Esophagus mucosa (tissue), 1 donor: Measurements from ENCODE around the gene TPBGL. TPM values are rescaled to one million over a fixed set of nuclear protein-coding genes. Genes with fewer than 3 reads are reported as not detected.

Experiments
- ATAC-seq: fragments of 200-7000 bp; cut with Tn5 transposase; one replicate; pipeline ENCODE4 v1.9.1; 2020
- total RNA-seq: library from RNA; stranded (reverse); gene quantifications from one replicate; pipeline ENCODE4 v1.2.4, GENCODE V29; 2023
- donor health status: DM: yes; HTN: yes; CAD: no.

TPBGL gene
- total RNA-seq, 1 donor from 2014 or later, result not detected

DNA sequence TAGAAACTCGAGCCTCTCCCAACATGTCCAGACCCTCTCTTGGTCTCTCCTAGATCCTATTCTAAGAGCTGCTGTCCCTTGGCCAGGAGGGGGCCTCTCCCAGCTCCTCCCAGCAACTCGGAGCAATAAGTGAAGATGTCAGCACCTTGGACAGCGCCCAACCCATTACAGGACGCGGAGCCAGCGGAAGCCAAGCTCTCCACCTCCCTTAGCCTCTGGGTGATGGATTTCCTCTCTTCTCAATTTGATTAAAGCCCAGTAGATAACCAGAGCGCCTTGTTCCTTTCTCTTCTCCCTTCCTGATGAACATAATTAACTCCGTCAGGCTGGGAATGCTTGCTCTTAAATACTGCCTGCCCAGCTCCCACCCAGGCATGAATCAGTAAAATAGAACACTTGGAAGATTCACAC lies 26.2 kb upstream of the TPBGL start:
- peak; percentile 65 for ATAC-seq

DNA sequence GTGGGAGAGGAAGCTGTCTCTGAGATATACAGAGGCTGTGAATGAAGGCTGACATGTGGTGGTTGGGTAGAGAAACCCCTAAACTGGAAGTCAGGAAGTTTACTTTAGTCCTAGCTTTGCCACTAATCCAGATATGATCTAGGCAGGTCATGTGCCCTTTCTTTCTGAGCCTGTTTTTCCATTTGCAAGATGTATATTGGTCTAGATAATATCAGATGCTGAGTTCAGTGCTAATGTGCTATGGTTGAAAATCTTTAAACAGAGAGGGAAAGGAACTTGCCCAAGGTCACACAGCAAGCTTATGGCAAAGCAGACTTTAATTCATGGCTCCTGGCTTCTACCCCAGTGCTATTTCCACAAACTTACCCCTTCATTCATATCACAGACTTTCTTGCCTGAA lies 25.7 kb upstream of the TPBGL start:
- ATAC-seq, result no peak

DNA sequence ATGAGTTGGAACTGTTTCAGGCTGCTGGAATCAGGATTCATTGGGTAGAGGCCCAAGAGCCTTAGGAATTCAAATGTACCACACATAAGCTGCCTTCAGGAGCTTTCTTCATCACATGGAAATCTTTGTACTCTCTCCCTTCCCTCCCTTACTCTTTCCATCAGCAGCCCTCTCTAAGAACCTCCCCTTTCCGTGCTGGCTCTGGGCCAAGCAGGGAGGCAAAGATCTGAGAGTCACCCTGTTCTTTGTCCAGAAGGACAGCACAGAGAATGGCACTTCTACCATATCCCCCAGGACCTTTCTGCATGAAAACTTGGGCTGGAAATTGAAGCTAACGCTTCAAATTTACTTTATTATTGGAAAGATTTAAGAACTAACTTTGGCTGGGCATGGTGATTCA lies 20.7 kb upstream of the TPBGL start:
- ATAC-seq, result no peak

DNA sequence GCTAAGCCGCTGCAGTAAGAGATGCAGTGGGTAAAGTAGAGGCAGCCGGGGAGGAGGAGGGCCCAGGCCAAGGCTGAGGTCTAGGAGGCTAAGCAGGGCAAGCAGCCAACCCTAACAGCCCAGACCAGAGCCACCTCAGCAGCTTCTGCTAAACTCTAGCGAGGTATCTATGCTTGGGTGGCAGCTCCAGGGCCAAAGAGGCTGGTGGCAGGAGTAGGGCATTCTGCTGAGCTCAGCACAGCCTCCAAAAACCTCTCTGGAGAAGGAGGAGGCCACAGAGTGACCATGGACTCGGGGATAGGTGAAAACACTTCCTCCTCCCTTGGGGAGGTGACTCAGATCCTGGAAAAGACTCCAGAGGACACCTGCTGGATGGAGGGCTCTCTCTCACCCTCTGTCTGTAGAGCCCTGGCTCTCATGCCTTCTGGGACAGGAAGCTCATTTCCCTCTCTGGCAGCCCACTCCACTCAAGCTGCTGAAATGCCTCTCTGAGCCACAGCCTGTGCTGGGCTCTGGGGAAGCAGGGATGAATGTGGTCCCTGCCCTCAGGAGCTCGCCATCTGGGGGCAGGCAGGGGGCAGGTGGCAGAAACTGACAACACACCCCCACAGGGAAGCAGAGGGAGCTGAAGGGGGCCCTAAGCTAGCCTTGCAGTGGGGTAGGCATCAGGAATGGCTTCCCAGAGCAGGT lies 16.5 kb upstream of the TPBGL start:
- no peak for ATAC-seq

DNA sequence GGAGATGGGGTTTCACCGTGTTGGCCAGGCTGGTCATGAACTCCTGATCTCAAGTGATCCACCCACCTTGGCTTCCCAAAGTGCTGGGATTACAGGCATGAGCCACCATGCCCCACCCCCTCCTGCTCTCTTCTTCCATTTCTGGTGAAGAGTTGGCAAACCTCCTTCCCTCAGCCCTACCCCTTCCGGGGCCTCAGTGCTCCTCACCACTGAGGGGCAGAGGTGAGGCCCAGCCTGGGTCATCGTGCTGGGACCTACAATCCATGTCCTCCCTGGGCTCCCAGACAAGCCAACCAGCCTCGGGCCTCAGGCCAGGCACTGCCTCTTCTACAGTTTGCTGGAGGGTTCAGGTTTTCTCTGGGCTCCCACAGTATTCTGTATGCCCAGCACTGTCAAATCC lies 14.8 kb upstream of the TPBGL start:
- ATAC-seq, result no peak

DNA sequence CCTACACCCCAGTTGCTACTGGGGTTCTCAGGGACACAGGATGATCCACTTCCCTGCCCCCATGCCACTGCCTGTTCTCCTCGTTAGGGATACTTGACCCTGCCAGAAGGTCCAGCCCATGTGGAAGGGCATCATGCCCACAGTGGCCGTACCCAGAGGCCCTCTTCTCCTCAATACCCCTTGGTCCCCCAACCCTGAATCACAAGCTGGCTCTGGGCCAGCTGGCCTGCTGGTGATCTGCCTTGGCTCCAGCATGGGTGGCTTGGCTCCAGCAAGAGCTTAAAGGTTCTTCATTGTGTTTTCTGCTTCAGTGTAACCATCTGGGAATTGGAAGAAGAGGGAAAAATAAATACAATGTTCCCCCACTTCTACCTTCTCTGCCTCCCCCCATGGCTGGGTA lies 11.1 kb upstream of the TPBGL start:
- no peak for ATAC-seq

DNA sequence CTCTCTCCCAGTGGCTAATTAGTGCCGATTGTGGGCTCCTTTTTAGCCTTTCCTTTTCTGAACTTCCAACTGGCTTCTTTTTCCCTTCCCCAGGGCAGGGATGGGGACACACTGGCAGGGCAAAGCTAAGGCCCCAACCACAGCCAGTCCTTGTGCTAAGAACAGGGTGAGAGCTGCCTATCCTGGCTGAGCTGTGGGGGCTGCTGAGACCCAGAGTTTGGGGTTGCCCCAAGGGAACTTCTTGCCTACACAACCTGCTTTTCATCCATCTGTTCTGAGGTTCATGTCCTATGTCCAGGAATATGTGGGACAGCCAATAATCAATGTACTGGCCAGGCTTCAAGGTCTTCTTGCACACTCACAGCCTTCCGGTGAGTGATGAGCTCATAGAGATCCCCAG lies 10.0 kb upstream of the TPBGL start:
- ATAC-seq, result no peak

DNA sequence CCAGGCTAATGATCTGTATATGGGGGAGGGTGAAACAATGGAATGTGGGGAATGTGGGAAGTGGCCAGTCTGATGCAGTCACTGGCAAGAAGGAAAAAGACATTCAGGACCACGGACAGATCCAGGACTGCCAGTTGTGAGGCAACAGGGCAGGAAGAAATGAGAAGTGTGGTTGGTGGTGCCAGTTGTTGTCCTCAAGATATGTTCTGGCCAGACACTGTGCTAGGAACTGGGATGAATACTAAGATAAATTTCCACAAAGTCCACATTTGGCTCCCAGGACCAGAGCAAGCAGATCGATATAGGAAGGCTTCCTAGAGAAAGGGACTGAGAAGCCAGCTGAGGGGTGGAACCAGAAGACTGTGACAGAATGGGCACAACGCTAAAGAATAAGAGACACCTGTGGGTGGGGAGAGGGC lies 6.8 kb upstream of the TPBGL start:
- ATAC-seq, result no peak

DNA sequence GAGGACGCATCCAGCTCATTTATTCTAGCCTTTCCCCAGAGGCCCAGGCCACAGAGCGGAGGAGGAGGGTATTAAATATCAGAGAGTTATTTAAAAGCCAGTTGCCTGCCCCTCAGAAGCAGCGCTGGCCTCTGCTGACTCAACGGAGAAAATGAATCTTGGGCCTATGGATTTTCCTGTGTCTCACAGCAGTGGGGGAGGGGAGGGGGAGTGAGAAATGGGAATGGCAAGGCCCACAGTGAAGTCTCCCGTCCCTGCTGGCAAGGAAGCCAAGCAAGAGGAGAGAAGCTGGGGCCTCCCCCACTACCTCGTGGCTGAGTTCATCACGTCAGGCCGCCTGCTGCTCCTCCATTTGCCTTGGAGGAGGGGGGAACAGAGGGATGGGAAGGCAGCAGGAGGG lies 4.5 kb upstream of the TPBGL start:
- no peak for ATAC-seq

DNA sequence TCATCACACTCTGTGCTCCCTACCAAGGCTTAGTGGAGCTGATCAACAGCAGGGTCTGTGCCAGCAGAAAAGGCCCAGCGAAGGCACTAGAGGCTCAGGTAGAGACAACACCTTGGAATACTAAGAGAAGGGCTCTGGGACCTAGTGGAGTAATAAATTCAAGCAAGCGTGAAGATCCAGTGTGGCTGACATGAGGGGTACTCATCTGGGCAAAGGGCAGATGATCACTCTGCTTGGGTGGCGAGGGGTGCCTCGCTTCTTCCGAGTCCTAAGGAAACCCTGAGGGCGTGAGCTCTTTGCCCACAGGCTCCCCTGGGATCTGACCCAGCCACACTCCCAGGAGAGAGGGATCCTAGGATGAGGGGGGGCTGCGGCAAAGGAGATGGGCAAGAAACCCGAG lies 3.5 kb upstream of the TPBGL start:
- ATAC-seq, result no peak

DNA sequence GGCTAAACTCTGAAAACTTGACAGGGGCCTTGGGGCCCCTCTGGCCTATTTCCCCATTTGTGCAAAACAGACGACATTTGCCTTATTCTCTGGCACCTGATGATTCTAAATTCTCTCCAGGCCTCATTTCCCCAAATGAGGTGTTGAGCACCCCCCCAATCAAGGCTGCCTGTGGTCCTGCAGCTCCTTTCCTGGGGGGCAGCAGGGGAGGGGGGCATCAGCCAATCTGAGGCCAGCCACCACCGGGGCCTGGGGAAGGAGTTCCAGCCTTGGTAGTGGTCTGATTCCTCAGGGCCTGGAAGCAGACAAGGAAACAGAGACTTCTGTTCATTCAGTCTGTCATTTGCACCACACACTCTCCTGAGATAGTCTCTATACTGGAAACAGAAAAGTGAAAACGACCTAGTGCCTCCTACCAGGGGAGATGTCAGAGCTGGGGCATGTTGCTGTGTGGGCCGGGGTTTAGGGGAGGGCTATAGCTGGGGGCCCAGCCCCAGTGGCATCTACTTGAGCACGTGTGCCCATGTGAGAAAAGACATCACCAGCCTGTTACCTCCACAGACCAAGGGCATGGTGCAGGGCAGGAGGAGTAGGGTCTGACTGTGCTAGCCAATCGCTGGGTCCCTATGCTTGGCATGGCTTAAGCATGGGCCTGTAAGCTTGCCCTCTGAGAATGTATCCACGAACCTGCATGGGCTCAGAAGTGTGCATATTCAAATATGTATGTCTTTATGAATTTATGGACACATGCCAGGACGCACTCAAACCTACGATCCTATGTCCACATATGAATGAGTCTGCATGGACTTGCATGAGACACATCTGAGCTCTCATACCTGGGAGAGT lies 1.8 kb upstream of the TPBGL start:
- ATAC-seq, result no peak

DNA sequence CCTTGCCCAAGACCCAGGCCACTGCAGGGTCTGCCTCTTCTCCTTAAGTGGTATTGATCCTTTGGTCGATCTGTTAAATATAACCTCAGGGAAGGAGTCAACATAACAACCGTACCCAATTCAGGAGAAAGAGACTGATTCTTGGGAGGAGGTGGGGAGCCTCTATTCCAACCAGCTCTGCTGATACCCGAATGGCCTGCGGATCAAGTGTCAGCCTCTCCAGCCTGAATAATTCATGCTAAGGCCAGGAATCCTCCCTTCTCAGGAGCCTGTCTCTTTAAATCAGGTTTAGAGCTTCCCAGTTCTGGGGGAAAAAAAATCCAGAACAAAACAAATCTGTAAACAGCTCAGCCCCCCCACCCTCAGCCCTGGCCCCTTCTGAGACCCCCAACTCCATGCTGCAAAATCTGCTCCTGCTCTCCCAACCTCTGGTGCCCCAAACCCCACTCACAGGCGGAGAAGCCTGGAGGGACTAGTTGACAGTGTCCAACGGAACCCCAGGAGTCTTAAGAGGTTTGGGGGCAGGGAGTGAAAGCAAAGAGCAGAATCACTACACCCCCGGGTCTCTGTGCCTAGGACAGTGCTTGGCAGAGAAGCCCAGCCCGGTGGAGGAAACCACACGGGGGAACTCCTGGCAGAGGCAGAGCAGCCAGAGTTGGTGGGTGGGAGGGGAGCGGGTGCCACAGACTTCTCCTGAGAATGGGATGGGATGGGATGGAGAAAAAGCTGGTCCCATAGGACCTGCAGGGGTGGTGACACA lies 863 bp upstream of the TPBGL start:
- ATAC-seq, result no peak

DNA sequence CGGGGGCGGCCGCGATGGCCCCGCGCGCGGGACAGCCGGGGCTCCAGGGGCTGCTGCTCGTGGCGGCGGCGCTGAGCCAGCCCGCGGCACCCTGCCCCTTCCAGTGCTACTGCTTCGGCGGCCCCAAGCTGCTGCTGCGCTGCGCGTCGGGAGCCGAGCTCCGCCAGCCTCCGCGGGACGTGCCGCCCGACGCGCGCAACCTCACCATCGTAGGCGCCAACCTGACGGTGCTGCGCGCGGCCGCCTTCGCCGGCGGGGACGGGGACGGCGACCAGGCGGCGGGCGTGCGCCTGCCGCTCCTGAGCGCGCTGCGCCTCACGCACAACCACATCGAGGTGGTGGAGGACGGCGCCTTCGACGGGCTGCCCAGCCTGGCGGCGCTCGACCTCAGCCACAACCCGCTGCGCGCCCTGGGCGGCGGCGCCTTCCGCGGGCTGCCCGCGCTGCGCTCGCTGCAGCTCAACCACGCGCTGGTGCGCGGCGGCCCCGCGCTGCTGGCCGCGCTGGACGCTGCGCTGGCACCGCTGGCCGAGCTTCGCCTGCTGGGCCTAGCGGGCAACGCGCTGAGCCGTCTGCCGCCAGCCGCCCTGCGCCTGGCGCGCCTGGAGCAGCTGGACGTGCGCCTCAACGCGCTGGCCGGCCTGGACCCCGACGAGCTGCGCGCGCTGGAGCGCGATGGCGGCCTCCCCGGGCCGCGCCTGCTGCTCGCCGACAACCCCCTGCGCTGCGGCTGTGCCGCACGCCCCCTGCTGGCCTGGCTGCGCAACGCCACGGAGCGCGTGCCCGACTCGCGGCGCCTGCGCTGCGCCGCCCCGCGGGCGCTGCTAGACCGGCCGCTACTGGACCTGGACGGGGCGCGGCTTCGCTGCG lies 697 bp downstream of the TPBGL start:
- ATAC-seq, result peak; percentile 96

DNA sequence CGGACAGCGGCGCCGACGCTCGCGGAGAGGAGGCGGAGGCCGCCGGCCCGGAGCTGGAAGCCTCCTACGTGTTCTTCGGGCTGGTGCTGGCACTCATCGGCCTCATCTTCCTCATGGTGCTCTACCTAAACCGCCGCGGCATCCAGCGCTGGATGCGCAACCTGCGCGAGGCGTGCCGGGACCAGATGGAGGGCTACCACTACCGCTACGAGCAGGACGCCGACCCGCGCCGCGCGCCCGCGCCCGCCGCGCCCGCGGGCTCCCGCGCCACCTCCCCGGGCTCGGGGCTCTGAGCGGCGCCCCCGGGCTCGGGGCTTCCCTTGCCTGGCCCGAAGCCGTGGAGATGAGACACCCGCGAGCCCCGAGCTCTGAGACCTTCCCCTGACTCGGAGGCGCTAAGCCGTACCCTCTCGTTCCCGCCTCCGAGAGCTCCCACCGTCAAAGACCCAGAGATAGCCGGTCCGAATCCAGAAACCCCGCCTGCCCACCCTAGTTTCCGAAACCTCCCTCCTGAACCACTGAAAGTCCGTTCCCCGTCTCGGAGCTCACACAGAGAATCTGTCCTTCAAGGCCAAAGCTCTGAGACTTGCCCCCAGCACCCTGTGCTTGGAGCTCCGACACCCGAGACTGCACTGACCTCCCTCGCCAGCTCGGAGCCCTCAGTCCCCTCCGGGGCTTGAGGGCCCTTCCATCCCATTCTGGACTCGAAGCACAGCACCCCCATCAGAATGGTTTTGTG lies 1.5 kb downstream of the TPBGL start:
- ATAC-seq, result no peak

DNA sequence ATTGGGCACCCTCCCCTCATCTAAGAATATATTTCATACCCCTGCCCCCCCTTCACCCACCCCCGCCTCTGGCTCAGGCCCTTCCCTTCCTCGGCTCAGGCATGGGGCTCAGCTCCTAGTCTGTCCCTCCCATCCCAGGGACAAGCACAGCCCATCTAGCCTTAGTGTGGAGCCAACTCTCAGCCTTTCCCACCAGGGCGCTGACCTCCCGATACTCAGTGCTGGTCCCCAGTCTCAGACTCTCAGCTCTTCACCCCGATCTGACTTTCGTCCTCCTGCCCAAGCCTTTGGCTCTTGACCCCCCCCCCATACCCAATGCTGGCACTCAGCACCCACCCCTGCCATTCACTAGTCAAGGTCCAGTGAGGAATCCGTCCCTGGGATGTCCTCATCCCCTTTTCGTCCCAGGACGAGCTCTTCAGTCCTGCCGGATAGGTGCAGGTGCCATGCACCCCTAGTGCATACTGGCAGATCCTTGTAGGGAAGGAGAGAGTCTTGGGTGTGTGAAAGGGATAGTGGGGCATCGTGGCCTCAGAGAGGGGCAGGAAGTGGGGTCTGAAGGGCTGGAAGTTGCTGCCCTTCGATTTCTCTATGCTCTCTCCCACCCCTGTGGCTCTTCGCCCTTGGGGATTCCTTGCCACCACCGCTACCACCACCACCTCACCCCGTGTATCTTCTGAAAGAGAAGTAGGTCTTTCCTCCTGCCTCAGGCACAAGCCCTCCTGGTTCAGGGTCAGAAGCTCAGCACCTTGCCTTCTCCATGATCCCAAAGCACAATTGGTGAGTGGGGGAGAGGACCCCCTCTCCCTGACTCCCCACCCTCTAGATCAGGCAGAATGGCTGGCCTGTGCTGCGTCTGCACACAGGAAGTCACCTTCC lies 2.4 kb downstream of the TPBGL start:
- no peak for ATAC-seq

DNA sequence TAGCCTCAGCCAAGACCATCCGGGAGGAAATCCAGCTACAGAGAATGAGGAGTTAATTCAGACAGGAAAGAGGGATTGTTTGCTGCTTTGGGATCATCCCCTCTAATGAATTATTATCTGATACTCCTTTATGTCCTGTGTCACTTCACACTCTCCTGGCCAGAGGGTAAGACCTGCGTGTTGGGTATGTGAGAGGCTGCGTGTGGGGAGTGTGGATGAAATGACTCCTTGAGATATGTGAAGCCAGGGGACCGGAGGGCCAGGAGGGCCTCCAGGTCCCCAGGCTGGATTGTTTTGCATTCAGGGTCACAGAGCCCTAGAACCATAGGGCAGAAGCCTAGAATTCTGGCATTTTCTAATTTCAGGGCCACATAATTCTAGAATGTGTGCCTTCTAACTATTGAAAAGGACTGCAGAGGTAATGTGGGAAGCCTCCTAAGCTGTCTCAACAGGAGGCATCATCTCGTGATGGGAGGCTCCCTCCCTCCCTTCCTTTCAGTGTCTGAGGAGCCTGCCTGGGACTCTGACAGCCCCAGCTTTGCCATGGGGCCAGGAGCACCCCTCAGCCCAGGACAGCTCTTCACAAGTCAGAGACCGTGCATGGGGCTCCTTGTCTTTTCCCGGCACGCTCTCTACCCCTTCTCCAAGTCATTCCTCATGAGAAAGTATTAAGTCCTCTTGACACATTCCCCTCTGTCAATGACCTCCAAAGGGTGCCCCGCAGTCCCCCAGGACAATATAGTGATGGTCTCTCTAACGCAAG lies 3.7 kb downstream of the TPBGL start:
- ATAC-seq, result no peak

DNA sequence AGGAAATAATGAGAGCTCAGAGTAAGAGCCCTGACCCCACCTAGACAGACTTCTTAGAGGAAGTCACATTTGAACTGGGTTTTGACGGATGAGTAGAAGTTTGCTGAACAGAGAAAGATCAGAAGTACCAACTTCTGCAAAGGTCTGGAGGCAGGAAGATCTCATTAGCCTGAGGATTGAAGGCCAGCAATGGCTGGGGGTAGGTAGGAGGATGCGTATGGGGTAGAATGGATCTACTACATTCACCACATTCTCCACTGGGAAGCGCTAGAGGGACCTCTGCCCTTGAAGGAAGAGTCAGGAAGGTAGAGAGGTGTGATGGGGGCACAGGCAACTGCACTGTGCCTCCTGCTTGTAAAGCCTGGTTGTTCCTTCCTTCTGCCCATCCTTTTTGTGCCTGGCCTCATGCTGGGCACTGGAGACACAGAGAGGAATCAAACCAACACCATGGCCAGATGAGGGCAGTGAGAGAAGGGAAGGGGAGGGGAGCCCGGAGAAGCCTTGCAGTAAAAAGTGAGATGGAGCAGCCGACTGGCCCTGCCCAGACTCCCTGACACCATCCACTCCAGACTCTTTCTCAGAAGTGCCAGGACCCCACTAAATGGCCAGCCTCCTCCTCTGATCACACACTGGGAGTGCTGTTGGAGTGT lies 4.9 kb downstream of the TPBGL start:
- ATAC-seq, result no peak

DNA sequence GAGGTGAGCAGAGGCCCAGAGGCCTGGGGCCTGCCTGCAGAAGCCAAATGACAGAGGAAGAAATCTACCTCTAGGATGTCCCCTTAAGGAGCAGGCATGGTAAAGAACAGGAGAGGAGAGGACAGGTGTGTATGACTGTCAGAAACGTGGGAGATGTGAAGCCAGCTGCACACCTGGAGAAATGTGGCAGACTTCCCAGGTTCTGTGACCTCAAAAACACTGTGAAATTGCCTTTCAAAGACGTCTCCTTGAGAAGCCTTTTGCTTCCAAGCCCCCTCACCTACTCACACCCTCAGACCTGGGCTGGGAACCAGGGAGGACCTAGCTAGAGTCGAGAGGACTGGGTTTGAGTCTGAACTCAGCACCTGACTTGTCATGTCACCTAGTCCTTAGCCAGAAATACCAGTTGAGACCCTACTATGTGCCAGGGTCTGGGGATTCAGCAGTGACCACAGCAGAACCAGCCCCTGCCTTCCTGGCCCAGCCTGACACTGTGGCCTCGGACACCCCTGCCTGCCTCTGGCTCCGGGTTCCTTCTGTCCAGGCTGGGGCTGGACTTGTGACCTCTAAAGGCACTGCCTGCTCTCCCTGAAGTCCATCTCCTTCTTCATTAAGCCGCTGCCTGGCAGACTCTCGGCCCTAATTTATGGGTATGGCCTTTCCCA lies 5.6 kb downstream of the TPBGL start:
- ATAC-seq, result no peak
